Loucy (cell line): ENCODE measurements around the gene ADM2.
"Not testable (repeated sequence)": the region's sequence is repeated elsewhere in the genome, so short reads cannot be mapped to it uniquely, and the experiment has no call there.

ENCODE experiments used
- H2AFZ ChIP-seq: fragments of 200-600 bp; sonication (generic); 2 replicates; pipeline ENCODE4 v1.6.0; 2016; ENCODE audit warnings: antibody characterized with exemption, mild to moderate bottlenecking, low read length, moderate library complexity
- H3F3A ChIP-seq: fragments of 200-600 bp; 2 replicates; pipeline ENCODE4 v1.6.0; 2016; ENCODE audit warnings: antibody characterized with exemption, low read depth, mild to moderate bottlenecking
- H3K27me3 ChIP-seq: fragments of 200-600 bp; sonication (generic); 2 replicates; pipeline ENCODE4 v1.6.1; 2014; ENCODE audit warnings: low read length, mild to moderate bottlenecking; ENCODE audit not compliant: insufficient read depth, poor library complexity, severe bottlenecking
- H3K36me3 ChIP-seq: fragments of 200-600 bp; sonication (generic); 2 replicates; pipeline ENCODE4 v1.6.1; 2016; ENCODE audit warnings: low read length; ENCODE audit not compliant: insufficient read depth
- H3K4me1 ChIP-seq: fragments of 200-600 bp; sonication (generic); 2 replicates; pipeline ENCODE4 v1.5.1; 2014; ENCODE audit warnings: low read length, mild to moderate bottlenecking; ENCODE audit not compliant: insufficient read depth, poor library complexity, severe bottlenecking
- H3K4me2 ChIP-seq: fragments of 200-600 bp; sonication (generic); 2 replicates; pipeline ENCODE4 v1.6.0; 2014; ENCODE audit warnings: antibody characterized with exemption, low read length, low read depth, mild to moderate bottlenecking; ENCODE audit not compliant: poor library complexity, severe bottlenecking
- H3K4me3 ChIP-seq: fragments of 200-600 bp; sonication (generic); 2 replicates; pipeline ENCODE4 v1.5.1; 2014; ENCODE audit warnings: low read length, mild to moderate bottlenecking, mixed read lengths; ENCODE audit not compliant: poor library complexity, severe bottlenecking
- H3K79me2 ChIP-seq: fragments of 200-600 bp; sonication (generic); 2 replicates; pipeline ENCODE4 v1.6.1; 2014; ENCODE audit warnings: low read length; ENCODE audit not compliant: insufficient read depth
- H3K9ac ChIP-seq: fragments of 200-600 bp; sonication (generic); 2 replicates; pipeline ENCODE4 v1.6.0; 2014; ENCODE audit warnings: mild to moderate bottlenecking, low read depth, low read length, moderate library complexity; ENCODE audit not compliant: poor library complexity, severe bottlenecking
- H3K9me2 ChIP-seq: fragments of 200-600 bp; sonication (generic); replicated peaks from 2 replicates; pipeline ENCODE4 v1.6.1; 2016; ENCODE audit warnings: low read depth, low read length, mixed read lengths
- H3K9me3 ChIP-seq: fragments of 200-600 bp; sonication (generic); 2 replicates; pipeline ENCODE4 v1.6.1; 2014; ENCODE audit warnings: mild to moderate bottlenecking, antibody characterized with exemption, low read length, low read depth; ENCODE audit not compliant: insufficient read depth
- H4K20me1 ChIP-seq: fragments of 200-600 bp; sonication (generic); 2 replicates; pipeline ENCODE4 v1.6.0; 2014; ENCODE audit warnings: antibody characterized with exemption, low read length, mild to moderate bottlenecking; ENCODE audit not compliant: insufficient read depth, poor library complexity, severe bottlenecking
- EZH2phosphoT487 ChIP-seq: fragments of 200-600 bp; IDR thresholded peaks from 2 replicates; pipeline ENCODE4 v1.6.1; 2018; ENCODE audit warnings: antibody characterized with exemption, mild to moderate bottlenecking, moderate library complexity, borderline replicate concordance
- TF ChIP-seq, protein P1 (sequence below): fragments of 200-600 bp; sonication (generic); conservative IDR thresholded peaks from 2 replicates; pipeline ENCODE4 v1.5.1; 2014; ENCODE audit warnings: mild to moderate bottlenecking, antibody characterized with exemption, low read length

ADM2 gene, protein sequence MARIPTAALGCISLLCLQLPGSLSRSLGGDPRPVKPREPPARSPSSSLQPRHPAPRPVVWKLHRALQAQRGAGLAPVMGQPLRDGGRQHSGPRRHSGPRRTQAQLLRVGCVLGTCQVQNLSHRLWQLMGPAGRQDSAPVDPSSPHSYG

DNA sequence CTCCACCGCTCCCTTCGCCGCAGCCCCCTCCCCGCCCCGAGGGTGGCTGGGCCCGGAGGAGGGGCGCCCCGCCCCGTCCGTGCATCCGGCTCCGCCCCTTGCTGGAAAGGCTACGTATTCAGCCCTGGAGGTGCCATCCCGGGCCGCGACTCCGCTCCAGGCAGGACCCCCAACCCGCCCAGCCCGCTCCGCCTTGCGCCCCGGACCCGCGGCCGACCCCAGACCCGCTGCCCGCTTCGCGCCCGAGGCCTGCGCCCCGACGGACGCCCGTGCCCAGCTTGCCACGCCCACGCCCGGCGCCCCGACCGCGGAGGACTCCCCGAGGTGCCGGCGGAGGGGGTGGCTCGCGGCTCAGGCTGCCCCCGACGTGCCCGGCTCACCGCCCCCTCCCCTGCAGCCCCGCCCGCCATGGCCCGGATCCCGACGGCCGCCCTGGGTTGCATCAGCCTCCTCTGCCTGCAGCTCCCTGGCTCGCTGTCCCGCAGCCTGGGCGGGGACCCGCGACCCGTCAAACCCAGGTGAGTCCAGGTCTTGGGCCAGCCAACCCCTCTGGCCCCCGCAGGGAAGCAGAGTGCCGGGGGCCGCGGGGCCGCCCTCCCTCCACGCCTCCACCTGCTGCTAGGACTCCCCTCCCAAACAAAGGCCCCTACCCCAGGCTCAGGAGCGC is at the start of gene ADM2:
Gene ADM2 (plus strand): TSS at position 104 of the 667 bp plus-strand sequence. CDS start 305 bp downstream, at position 409.
- H2AFZ ChIP-seq: no peak within 1 kb of the TSS
- H3K4me1 ChIP-seq: peaks cover 8% of the 10 kb centered on the region
- H3K9ac ChIP-seq: no peak within 1 kb of the TSS
- no peaks in the 10 kb centered on the region for H3K27me3 ChIP-seq
- no peak within 1 kb of the TSS for H3K4me2 ChIP-seq
- H3F3A ChIP-seq: no peaks in the 10 kb centered on the region
- no peaks in the 10 kb centered on the region for H3K9me3 ChIP-seq
- H3K79me2 ChIP-seq: no peaks in the 10 kb centered on the region
- no peak for TF ChIP-seq EZH2phosphoT487
- TF ChIP-seq, protein P1, sequence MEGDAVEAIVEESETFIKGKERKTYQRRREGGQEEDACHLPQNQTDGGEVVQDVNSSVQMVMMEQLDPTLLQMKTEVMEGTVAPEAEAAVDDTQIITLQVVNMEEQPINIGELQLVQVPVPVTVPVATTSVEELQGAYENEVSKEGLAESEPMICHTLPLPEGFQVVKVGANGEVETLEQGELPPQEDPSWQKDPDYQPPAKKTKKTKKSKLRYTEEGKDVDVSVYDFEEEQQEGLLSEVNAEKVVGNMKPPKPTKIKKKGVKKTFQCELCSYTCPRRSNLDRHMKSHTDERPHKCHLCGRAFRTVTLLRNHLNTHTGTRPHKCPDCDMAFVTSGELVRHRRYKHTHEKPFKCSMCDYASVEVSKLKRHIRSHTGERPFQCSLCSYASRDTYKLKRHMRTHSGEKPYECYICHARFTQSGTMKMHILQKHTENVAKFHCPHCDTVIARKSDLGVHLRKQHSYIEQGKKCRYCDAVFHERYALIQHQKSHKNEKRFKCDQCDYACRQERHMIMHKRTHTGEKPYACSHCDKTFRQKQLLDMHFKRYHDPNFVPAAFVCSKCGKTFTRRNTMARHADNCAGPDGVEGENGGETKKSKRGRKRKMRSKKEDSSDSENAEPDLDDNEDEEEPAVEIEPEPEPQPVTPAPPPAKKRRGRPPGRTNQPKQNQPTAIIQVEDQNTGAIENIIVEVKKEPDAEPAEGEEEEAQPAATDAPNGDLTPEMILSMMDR: no peak
- no peaks in the 10 kb centered on the region for H3K9me2 ChIP-seq
- no peaks in the 10 kb centered on the region for H3K36me3 ChIP-seq
- H3K4me3 ChIP-seq: no peak within 1 kb of the TSS
- H4K20me1 ChIP-seq: no peaks in the 10 kb centered on the region

DNA sequence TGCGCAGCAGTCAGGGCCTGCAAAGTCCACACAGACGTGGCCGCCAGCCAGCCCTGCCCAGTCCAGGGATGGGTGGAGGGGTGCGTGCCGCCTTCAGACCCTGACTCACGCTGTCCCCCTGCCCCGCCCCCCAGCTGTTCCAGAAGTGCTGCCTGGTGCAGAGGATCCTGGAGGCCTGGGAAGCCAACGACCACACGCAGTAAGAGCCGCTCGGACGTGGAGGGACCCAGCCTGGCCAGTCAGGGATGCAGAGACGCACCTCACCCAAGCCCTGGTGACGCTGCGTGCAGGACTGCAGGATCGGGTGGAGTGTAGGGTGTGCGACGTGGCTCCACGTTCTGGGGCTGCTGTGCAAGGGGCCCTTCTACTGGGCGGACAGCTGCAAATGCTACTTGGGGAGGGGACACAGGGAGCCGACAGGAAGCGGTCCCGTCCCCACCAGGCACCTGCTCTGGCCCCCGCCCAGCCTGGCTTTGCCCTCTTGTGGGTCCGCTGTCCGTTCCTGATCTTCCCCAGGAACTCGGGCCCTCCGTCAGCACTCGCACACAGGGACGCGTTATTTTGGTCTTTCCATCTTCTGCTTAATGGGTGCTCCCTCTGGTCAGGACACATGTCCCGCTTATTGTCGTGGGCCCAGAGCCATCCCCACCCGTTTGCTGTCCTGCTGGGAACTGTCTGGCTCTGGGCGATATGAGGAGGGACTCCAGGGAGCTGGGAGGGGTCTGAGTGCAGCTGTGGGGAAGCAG is 49.0 kb upstream of the ADM2 start:
- TF ChIP-seq, protein P1: no peak
- TF ChIP-seq EZH2phosphoT487: no peak
- Histone ChIP-seq H3K9me3 (no peaks in the 10 kb centered on the region), H3K4me3 (no peak overlapping the region), H3K27me3 (no peaks in the 10 kb centered on the region), H3K36me3 (peaks cover 47% of the 10 kb centered on the region; the same call in 1 of the 2 replicates), H3K4me2 (no peak overlapping the region), H2AFZ (no peak overlapping the region), H4K20me1 (no peaks in the 10 kb centered on the region), H3K9me2 (no peaks in the 10 kb centered on the region), H3K79me2 (no peaks in the 10 kb centered on the region), H3K4me1 (no peaks in the 10 kb centered on the region), H3K9ac (no peak overlapping the region), H3F3A (no peaks in the 10 kb centered on the region)

DNA sequence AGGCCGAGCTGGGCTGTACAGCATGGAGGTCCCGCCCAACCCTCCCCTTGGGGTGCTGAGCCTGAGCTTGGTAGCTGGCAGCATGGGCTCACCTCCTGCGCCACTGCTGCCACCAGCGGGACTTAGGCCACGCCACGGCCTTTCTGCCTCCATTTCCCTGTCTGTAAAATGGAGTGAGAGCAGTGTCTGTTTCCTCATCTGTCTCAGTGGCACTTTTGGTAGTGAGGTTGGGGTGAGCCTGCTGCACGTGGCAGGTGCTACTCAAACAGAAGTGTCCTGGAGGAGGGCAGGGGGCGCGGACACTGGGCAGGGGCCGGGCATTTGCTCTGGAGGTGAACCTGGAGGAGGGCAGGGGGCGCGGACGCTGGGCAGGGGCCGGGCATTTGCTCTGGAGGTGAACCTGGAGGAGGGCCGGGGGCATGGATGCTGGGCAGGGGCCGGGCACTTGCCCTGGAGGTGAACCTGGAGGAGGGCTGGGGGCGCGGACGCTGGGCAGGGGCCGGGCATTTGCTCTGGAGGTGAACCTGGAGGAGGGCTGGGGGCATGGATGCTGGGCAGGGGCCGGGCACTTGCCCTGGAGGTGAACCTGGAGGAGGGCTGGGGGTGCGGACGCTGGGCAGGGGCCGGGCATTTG is 48.3 kb upstream of the ADM2 start:
- not testable (repeated sequence) for H3F3A ChIP-seq, H3K4me2 ChIP-seq, H3K27me3 ChIP-seq, H3K9ac ChIP-seq, H3K79me2 ChIP-seq, H3K9me3 ChIP-seq, H4K20me1 ChIP-seq, H2AFZ ChIP-seq, H3K4me3 ChIP-seq, H3K4me1 ChIP-seq, H3K9me2 ChIP-seq
- peaks cover 50% of the 10 kb centered on the region; the same call in 1 of the 2 replicates for H3K36me3 ChIP-seq
